ENCODE data around the gene FAM174C.
A peak's percentile ranks its signal among the peaks of the same experiment; 100 is the strongest.

Gene FAM174C

DNA sequence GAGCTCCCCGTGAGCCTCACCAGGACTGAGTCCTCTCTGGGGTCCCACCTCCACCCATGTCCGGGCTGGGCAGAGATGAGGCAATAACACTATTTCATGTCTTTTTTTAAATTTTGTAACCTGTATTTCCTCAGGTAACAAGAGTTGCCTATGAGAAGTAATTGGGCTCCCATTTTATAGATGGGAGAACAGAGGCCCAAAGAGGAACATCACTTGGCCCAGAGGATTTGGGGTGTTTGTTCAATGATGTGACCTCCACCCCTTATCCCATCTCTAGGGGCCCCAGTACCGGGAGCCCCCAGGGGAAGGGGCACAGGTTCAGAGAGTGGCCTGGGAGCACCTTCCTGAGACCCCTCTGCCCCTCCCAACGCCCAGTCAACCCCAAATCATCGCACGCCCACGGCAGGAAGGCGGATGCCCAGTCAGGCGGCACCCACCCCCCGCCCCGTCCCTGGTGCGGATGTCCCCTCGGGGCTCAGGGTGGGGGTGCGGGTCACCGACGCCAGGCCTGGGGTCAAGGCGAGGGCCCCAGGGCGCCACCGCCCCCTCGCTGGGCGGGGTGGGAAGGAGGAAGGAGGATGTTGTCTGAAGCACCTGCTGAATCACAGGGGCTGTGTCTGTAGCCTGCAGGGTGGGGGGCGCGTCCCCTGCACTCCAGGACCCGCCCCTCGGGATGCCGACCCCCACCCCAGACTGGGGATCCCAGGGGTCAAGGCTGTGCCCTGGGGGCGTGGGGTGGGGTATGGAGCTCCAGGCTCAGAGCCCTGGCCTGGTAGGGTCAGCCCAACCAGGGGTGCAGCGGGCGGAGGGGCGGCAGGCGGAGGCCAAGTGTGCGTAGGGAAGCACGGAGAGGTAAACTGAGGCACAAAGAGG, 15.2 kb upstream of the FAM174C start (continued):
- TF ChIP-seq, protein P1, sequence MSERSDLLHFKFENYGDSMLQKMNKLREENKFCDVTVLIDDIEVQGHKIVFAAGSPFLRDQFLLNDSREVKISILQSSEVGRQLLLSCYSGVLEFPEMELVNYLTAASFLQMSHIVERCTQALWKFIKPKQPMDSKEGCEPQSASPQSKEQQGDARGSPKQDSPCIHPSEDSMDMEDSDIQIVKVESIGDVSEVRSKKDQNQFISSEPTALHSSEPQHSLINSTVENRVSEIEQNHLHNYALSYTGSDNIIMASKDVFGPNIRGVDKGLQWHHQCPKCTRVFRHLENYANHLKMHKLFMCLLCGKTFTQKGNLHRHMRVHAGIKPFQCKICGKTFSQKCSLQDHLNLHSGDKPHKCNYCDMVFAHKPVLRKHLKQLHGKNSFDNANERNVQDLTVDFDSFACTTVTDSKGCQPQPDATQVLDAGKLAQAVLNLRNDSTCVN (tag by site-specific recombination; optimal IDR thresholded peaks at IDR 0.05), result no peak
- TF ChIP-seq ZNF561 (tag by site-specific recombination; IDR thresholded peaks at IDR 0.05; ENCODE audit: borderline replicate concordance) (no peak), ZNF335 (tag by site-specific recombination; conservative IDR thresholded peaks at IDR 0.05) (no peak), ZNF792 (tag by site-specific recombination; IDR thresholded peaks at IDR 0.05) (no peak), ZNF658 (tag by site-specific recombination; IDR thresholded peaks at IDR 0.05) (no peak), GLI2 (tag by site-specific recombination; IDR thresholded peaks at IDR 0.05; ENCODE audit: borderline replicate concordance, low read depth) (no peak), ZNF292 (tag by site-specific recombination; IDR thresholded peaks at IDR 0.05; ENCODE audit: borderline replicate concordance, low read depth) (no peak), ZNF654 (tag by site-specific recombination; IDR thresholded peaks at IDR 0.05; ENCODE audit: low read depth) (no peak), ZNF521 (tag by site-specific recombination; IDR thresholded peaks at IDR 0.05) (no peak), ZNF571 (tag by site-specific recombination; IDR thresholded peaks at IDR 0.05) (no peak), ZNF302 (tag by site-specific recombination; IDR thresholded peaks at IDR 0.05; ENCODE audit: low read depth) (no peak), ZNF416 (tag by site-specific recombination; IDR thresholded peaks at IDR 0.05) (no peak), ZNF324 (tag by site-specific recombination; IDR thresholded peaks at IDR 0.05) (peak; percentile 40; the same call in 1 of the 2 replicates), ZNF560 (tag by site-specific recombination; IDR thresholded peaks at IDR 0.05; ENCODE audit: borderline replicate concordance) (no peak), ZNF133 (tag by site-specific recombination; IDR thresholded peaks at IDR 0.05) (no peak), SALL2 (tag by site-specific recombination; IDR thresholded peaks at IDR 0.05; ENCODE audit: borderline replicate concordance) (no peak), ZFP69B (tag by site-specific recombination; IDR thresholded peaks at IDR 0.05) (no peak), ZNF140 (tag by site-specific recombination; IDR thresholded peaks at IDR 0.05) (no peak), ZNF791 (tag by site-specific recombination; IDR thresholded peaks at IDR 0.05) (no peak), ZNF624 (tag by site-specific recombination; IDR thresholded peaks at IDR 0.05) (no peak), ZNF660 (tag by site-specific recombination; IDR thresholded peaks at IDR 0.05) (0 out of 2 replicates have a peak, but pooled peaks have one; percentile 17), RBAK (tag by site-specific recombination; IDR thresholded peaks at IDR 0.05) (no peak), OVOL3 (tag by site-specific recombination; IDR thresholded peaks at IDR 0.05) (no peak), ZNF239 (tag by site-specific recombination; IDR thresholded peaks at IDR 0.05) (no peak), WT1 (tag by site-specific recombination; IDR thresholded peaks at IDR 0.05) (0 out of 2 replicates have a peak, but pooled peaks have one; percentile 33), ZFP37 (tag by site-specific recombination; IDR thresholded peaks at IDR 0.05) (no peak), ZSCAN16 (tag by site-specific recombination; IDR thresholded peaks at IDR 0.05) (no peak)
- TF ChIP-seq, protein P2, sequence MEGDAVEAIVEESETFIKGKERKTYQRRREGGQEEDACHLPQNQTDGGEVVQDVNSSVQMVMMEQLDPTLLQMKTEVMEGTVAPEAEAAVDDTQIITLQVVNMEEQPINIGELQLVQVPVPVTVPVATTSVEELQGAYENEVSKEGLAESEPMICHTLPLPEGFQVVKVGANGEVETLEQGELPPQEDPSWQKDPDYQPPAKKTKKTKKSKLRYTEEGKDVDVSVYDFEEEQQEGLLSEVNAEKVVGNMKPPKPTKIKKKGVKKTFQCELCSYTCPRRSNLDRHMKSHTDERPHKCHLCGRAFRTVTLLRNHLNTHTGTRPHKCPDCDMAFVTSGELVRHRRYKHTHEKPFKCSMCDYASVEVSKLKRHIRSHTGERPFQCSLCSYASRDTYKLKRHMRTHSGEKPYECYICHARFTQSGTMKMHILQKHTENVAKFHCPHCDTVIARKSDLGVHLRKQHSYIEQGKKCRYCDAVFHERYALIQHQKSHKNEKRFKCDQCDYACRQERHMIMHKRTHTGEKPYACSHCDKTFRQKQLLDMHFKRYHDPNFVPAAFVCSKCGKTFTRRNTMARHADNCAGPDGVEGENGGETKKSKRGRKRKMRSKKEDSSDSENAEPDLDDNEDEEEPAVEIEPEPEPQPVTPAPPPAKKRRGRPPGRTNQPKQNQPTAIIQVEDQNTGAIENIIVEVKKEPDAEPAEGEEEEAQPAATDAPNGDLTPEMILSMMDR (tag by site-specific recombination; IDR thresholded peaks at IDR 0.05), result no peak
- TF ChIP-seq, protein P3, sequence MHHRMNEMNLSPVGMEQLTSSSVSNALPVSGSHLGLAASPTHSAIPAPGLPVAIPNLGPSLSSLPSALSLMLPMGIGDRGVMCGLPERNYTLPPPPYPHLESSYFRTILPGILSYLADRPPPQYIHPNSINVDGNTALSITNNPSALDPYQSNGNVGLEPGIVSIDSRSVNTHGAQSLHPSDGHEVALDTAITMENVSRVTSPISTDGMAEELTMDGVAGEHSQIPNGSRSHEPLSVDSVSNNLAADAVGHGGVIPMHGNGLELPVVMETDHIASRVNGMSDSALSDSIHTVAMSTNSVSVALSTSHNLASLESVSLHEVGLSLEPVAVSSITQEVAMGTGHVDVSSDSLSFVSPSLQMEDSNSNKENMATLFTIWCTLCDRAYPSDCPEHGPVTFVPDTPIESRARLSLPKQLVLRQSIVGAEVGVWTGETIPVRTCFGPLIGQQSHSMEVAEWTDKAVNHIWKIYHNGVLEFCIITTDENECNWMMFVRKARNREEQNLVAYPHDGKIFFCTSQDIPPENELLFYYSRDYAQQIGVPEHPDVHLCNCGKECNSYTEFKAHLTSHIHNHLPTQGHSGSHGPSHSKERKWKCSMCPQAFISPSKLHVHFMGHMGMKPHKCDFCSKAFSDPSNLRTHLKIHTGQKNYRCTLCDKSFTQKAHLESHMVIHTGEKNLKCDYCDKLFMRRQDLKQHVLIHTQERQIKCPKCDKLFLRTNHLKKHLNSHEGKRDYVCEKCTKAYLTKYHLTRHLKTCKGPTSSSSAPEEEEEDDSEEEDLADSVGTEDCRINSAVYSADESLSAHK (tag by site-specific recombination; IDR thresholded peaks at IDR 0.05), result no peak
- TF ChIP-seq, protein P4, sequence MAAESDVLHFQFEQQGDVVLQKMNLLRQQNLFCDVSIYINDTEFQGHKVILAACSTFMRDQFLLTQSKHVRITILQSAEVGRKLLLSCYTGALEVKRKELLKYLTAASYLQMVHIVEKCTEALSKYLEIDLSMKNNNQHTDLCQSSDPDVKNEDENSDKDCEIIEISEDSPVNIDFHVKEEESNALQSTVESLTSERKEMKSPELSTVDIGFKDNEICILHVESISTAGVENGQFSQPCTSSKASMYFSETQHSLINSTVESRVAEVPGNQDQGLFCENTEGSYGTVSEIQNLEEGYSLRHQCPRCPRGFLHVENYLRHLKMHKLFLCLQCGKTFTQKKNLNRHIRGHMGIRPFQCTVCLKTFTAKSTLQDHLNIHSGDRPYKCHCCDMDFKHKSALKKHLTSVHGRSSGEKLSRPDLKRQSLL (tag by site-specific recombination; IDR thresholded peaks at IDR 0.05), result no peak
- TF ChIP-seq, protein P5, sequence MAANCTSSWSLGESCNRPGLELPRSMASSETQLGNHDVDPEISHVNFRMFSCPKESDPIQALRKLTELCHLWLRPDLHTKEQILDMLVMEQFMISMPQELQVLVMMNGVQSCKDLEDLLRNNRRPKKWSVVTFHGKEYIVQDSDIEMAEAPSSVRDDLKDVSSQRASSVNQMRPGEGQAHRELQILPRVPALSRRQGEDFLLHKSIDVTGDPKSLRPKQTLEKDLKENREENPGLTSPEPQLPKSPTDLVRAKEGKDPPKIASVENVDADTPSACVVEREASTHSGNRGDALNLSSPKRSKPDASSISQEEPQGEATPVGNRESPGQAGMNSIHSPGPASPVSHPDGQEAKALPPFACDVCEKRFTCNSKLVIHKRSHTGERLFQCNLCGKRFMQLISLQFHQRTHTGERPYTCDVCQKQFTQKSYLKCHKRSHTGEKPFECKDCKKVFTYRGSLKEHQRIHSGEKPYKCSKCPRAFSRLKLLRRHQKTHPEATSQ (tag by site-specific recombination; IDR thresholded peaks at IDR 0.05), result no peak
- TF ChIP-seq, protein P6, sequence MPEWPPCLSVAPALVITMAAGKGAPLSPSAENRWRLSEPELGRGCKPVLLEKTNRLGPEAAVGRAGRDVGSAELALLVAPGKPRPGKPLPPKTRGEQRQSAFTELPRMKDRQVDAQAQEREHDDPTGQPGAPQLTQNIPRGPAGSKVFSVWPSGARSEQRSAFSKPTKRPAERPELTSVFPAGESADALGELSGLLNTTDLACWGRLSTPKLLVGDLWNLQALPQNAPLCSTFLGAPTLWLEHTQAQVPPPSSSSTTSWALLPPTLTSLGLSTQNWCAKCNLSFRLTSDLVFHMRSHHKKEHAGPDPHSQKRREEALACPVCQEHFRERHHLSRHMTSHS (tag by site-specific recombination; IDR thresholded peaks at IDR 0.05), result no peak
